HCT116 (cell line): ENCODE results near the gene UBAC2. TPM values are rescaled to one million over a fixed set of nuclear protein-coding genes. Genes with fewer than 3 reads are reported as not detected.

Experiments
- ATAC-seq: fragments of 200-7000 bp; cut with Tn5 transposase; 2 replicates; pipeline ENCODE4 v1.9.1; 2020; ENCODE audit warnings: mild to moderate bottlenecking, moderate library complexity
- BruUV-seq: library from RNA; stranded (reverse); fragments of 400-500 nt; replicated peaks from 2 replicates; lab custom pipeline; 2021; lab: Mats Ljungman, UMichigan
- CTCF ChIA-PET: fragments of 300-600 bp; sonication (Branson Sonifier 250); formaldehyde crosslinking; loops from one replicate; lab custom pipeline; 2021; ENCODE audit warnings: antibody characterized with exemption; lab: Charles Lee
- POLR2A ChIA-PET: fragments of 300-600, 350-600 bp; sonication (Branson Sonifier 250); formaldehyde crosslinking; loops from one replicate; lab custom pipeline; 2021; ENCODE audit warnings: antibody characterized with exemption; lab: Charles Lee
- RAD21 ChIA-PET, 2 experiments: fragments of 300-600 bp; sonication (Branson Sonifier 250); formaldehyde crosslinking; loops; one replicate each; lab custom pipeline; 2023; ENCODE audit warnings: low total read pairs in 2 of 2; ENCODE audit not compliant: uncharacterized antibody in 2 of 2, unreplicated experiment in 2 of 2, low non-redundant PET in 1 of 2; lab: Charles Lee
- DNase-seq: peaks from one replicate; pipeline ENCODE4 v3.0.0-alpha.2; 2010; ENCODE audit warnings: low read depth, low spot score
- H2AFZ ChIP-seq: fragments of 200-600 bp; shearing (Covaris generic), sonication (generic); 2 replicates; pipeline ENCODE4 v1.6.1; 2017; ENCODE audit warnings: low read depth, mixed run types, mixed read lengths, antibody characterized with exemption, low read length; ENCODE audit not compliant: poor library complexity, severe bottlenecking
- H3K27ac ChIP-seq: 2 replicates; pipeline ENCODE4 v1.5.1; 2012; ENCODE audit warnings: low read depth, low read length
- H3K27me3 ChIP-seq: fragments of 200-600 bp; sonication (generic); 2 replicates; pipeline ENCODE4 v1.6.1; 2016; ENCODE audit warnings: mixed run types, low read length, mixed read lengths; ENCODE audit not compliant: insufficient read depth
- H3K36me3 ChIP-seq, 2 experiments: fragments of 200-500 bp in 1 of 2; fragments of 200-600 bp in 1 of 2; sonication (Bioruptor generic) in 1 of 2; sonication (generic) in 1 of 2; 2 replicates each; pipeline versions ENCODE4 v1.5.1 to v1.6.1; 2014 to 2016; ENCODE audit warnings: low read length in 2 of 2, inconsistent platforms in 1 of 2, mixed read lengths in 1 of 2, mixed run types in 1 of 2; ENCODE audit not compliant: insufficient read depth in 2 of 2, control insufficient read depth in 1 of 2
- H3K4me1 ChIP-seq, 2 experiments: fragments of 200-600 bp in 1 of 2; sonication (generic) in 1 of 2; 2 replicates each; pipeline versions ENCODE4 v1.5.1 to v1.6.1; 2012 to 2017; ENCODE audit warnings: low read length in 2 of 2, inconsistent platforms in 1 of 2, mild to moderate bottlenecking in 1 of 2, mixed read lengths in 1 of 2, mixed run types in 1 of 2, moderate library complexity in 1 of 2; ENCODE audit not compliant: insufficient read depth in 2 of 2, control insufficient read depth in 1 of 2
- H3K4me2 ChIP-seq: fragments of 200-600 bp; sonication (generic); 2 replicates; pipeline ENCODE4 v1.6.1; 2017; ENCODE audit warnings: mixed run types, low read length, mixed read lengths
- H3K4me3 ChIP-seq, 2 experiments: fragments of 200-600 bp in 1 of 2; sonication (generic) in 1 of 2; replicated peaks in 1 of 2; 2 replicates each; pipeline ENCODE4 v1.5.1; 2011 to 2016; ENCODE audit warnings: low read length in 2 of 2, control low read depth in 1 of 2, low read depth in 1 of 2, mild to moderate bottlenecking in 1 of 2, mixed read lengths in 1 of 2, mixed run types in 1 of 2
- H3K79me2 ChIP-seq: fragments of 200-600 bp; sonication (generic); 2 replicates; pipeline ENCODE4 v1.6.1; 2017; ENCODE audit warnings: mild to moderate bottlenecking, mixed run types, low read length, moderate library complexity, mixed read lengths; ENCODE audit not compliant: insufficient read depth
- H3K9ac ChIP-seq: fragments of 200-600 bp; sonication (generic); 2 replicates; pipeline ENCODE4 v1.6.1; 2016; ENCODE audit warnings: low read length, mixed read lengths
- H3K9me2 ChIP-seq: fragments of 200-600 bp; sonication (generic), shearing (Covaris generic); 2 replicates; pipeline ENCODE4 v1.6.1; 2017; ENCODE audit warnings: mixed run types, mild to moderate bottlenecking, moderate library complexity; ENCODE audit not compliant: insufficient read depth
- H3K9me3 ChIP-seq, 2 experiments: fragments of 200-500 bp in 1 of 2; fragments of 200-600 bp in 1 of 2; sonication (Bioruptor generic) in 1 of 2; sonication (generic) in 1 of 2; 2 replicates each; pipeline ENCODE4 v1.6.1; 2014 to 2017; ENCODE audit warnings: low read length in 2 of 2, mixed read lengths in 2 of 2, inconsistent platforms in 1 of 2, low read depth in 1 of 2, mild to moderate bottlenecking in 1 of 2, mixed run types in 1 of 2, moderate library complexity in 1 of 2; ENCODE audit not compliant: control insufficient read depth in 1 of 2, insufficient read depth in 1 of 2
- H4K20me1 ChIP-seq: fragments of 200-600 bp; sonication (generic), shearing (Covaris generic); 2 replicates; pipeline ENCODE4 v1.6.1; 2017; ENCODE audit warnings: mixed run types, mild to moderate bottlenecking, moderate library complexity; ENCODE audit not compliant: insufficient read depth
- CEBPB ChIP-seq: IDR thresholded peaks from 2 replicates; pipeline ENCODE4 v1.6.1; 2012; ENCODE audit warnings: low read depth
- EGR1 ChIP-seq: IDR thresholded peaks from 2 replicates; pipeline ENCODE4 v1.6.1; 2012; ENCODE audit warnings: low read depth
- EZH2 ChIP-seq: fragments of 200-600 bp; sonication (generic); IDR thresholded peaks from 2 replicates; pipeline ENCODE4 v1.6.1; 2017; ENCODE audit warnings: antibody characterized with exemption, mixed run types
- EZH2phosphoT487 ChIP-seq: fragments of 200-600 bp; IDR thresholded peaks from 2 replicates; pipeline ENCODE4 v1.6.1; 2018; ENCODE audit warnings: antibody characterized with exemption, borderline replicate concordance
- POLR2A ChIP-seq: IDR thresholded peaks from 2 replicates; pipeline ENCODE4 v1.7.0; 2011; ENCODE audit warnings: borderline replicate concordance; ENCODE audit not compliant: insufficient read depth, insufficient read length; ENCODE audit errors: extremely low read depth
- POLR2AphosphoS5 ChIP-seq: IDR thresholded peaks from 2 replicates; pipeline ENCODE4 v1.6.1; 2011; ENCODE audit warnings: mild to moderate bottlenecking, low read depth, low read length, moderate library complexity
- SRF ChIP-seq: IDR thresholded peaks from 2 replicates; pipeline ENCODE4 v1.6.1; 2012; ENCODE audit warnings: low read depth
- TCF7L2 ChIP-seq: IDR thresholded peaks from 2 replicates; pipeline ENCODE4 v1.7.0; 2011; ENCODE audit warnings: borderline replicate concordance, inconsistent platforms; ENCODE audit not compliant: insufficient read depth, insufficient read length; ENCODE audit errors: extremely low read depth
- ZFX ChIP-seq: fragments of 450-650 bp; IDR thresholded peaks from 2 replicates; pipeline ENCODE4 v1.6.1; 2017
- ZNF274 ChIP-seq: fragments of 200-500 bp; sonication (Bioruptor generic); IDR thresholded peaks from 2 replicates; pipeline ENCODE4 v1.6.1; 2014; ENCODE audit warnings: mild to moderate bottlenecking, low read depth, low read length, inconsistent platforms
- intact Hi-C: fragments of 100-400 bp; cut with micrococcal nuclease; formaldehyde crosslinking; loops from 2 replicates; pipeline ENCODE4 v1.10.0; 2022
- total RNA-seq: library from RNA; stranded (reverse); gene quantifications from one replicate; pipeline ENCODE4 v1.2.1, GENCODE V29; 2021; ENCODE audit not compliant: unreplicated experiment
- TF ChIP-seq, protein P1 (sequence below): IDR thresholded peaks from 2 replicates; pipeline ENCODE4 v1.6.1; 2012
- TF ChIP-seq, protein P2 (sequence below), 3 experiments: fragments of 200-600 bp in 1 of 3; sonication (generic) in 1 of 3; IDR thresholded peaks in 2 of 3; conservative IDR thresholded peaks in 1 of 3; 2 replicates each; pipeline ENCODE4 v1.5.1; 2012 to 2017; ENCODE audit warnings: low read depth in 2 of 3, low read length in 2 of 3, antibody characterized with exemption in 1 of 3, borderline replicate concordance in 1 of 3, control low read depth in 1 of 3, mild to moderate bottlenecking in 1 of 3, mixed read lengths in 1 of 3, mixed run types in 1 of 3, moderate library complexity in 1 of 3; ENCODE audit not compliant: insufficient read depth in 1 of 3
- TF ChIP-seq, protein P3 (sequence below): IDR thresholded peaks from 2 replicates; pipeline ENCODE4 v1.6.1; 2012
- TF ChIP-seq, protein P4 (sequence below): IDR thresholded peaks from 2 replicates; pipeline ENCODE4 v1.6.1; 2011; ENCODE audit warnings: mild to moderate bottlenecking, low read length, moderate library complexity; ENCODE audit not compliant: insufficient replicate concordance; ENCODE audit errors: extremely low read depth

Gene UBAC2
- total RNA-seq, 1 experiment from 2014 or later, result 67.4 TPM

DNA sequence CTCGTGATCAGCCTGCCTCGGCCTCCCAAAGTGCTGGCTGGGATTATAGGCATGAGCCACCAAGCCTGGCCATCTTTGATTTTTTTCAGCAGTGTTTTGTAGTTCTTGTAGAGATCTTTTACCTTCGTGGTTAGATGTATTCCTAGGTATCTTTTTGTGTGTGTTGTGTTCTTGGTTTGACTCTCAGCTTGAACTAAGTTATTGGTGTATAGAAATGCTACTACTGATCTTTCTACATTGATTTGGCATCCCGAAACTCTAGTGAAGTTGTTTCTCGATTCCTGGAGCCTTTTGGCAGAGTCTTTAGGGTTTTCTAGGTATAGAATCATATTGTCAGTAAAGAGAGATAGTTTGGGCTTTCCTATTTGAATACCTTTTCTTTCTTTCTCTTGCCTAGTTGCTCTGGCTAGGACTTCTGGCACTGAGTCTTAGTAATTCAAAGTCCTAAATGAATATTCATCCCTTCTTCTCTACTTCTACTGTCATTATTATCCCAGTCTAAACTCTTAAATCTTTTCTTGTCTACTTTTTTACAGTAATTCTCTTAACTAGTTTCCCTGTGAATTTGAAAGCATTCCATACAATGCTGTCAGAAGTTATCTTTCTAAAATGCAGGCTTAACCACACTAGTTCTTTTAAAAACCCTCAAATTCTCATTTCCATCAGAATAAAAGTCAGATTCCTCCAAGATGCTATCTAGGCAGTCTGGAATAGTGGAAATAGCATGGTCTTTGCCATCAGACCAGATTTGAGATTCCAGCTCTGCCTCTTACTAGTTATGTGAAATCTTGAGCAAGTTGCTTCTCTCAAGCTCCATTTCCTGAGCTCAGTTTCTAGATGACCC, 50.5 kb downstream of the UBAC2 start (continued):
- TF ChIP-seq, protein P1, sequence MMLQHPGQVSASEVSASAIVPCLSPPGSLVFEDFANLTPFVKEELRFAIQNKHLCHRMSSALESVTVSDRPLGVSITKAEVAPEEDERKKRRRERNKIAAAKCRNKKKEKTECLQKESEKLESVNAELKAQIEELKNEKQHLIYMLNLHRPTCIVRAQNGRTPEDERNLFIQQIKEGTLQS, result no peak
- TF ChIP-seq, protein P2, sequence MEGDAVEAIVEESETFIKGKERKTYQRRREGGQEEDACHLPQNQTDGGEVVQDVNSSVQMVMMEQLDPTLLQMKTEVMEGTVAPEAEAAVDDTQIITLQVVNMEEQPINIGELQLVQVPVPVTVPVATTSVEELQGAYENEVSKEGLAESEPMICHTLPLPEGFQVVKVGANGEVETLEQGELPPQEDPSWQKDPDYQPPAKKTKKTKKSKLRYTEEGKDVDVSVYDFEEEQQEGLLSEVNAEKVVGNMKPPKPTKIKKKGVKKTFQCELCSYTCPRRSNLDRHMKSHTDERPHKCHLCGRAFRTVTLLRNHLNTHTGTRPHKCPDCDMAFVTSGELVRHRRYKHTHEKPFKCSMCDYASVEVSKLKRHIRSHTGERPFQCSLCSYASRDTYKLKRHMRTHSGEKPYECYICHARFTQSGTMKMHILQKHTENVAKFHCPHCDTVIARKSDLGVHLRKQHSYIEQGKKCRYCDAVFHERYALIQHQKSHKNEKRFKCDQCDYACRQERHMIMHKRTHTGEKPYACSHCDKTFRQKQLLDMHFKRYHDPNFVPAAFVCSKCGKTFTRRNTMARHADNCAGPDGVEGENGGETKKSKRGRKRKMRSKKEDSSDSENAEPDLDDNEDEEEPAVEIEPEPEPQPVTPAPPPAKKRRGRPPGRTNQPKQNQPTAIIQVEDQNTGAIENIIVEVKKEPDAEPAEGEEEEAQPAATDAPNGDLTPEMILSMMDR (IDR thresholded peaks at IDR 0.05 in 2 of 3, conservative IDR thresholded peaks at IDR 0.05 in 1 of 3; ENCODE audit: borderline replicate concordance in 1 of 3, insufficient read depth in 1 of 3, low read depth in 2 of 3, low read length in 2 of 3), result no peak
- no peak for TF ChIP-seq POLR2AphosphoS5

DNA sequence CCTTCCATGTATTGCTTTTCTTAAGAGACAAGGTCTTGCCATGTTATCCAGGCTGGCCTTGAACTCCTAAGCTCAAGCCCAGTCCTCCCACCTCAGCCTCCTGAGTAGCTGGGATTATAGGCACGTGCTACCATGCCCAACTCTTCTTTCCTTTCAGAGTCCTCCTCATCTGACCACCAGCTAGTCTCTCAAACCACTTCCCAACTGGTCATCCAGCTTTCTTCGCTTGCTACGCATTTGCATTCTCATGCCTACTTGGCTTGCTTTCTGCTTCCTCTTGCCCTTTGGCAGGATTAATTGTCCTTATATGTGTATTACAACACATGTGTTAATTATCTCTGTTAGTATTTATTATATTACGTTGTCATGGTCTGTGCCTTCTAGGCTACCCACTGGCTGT, 51.3 kb downstream of the UBAC2 start:
- Histone ChIP-seq H3K27me3 (no peaks in the 10 kb centered on the region), H3K9me2 (no peaks in the 10 kb centered on the region), H3K4me3 (no peak overlapping the region), H3K9me3 (no peaks in the 10 kb centered on the region), H3K36me3 (peaks cover 0 to 3% of the 10 kb centered on the region in 2 experiments; a peak in 2 of 4 replicates), H3K4me1 (no peaks in the 10 kb centered on the region), H3K27ac (no peak overlapping the region), H4K20me1 (peaks cover 4% of the 10 kb centered on the region), H3K4me2 (no peak overlapping the region), H2AFZ (no peak overlapping the region), H3K79me2 (peaks cover 18% of the 10 kb centered on the region; the same call in 1 of the 2 replicates), H3K9ac (no peak overlapping the region)
- no peak for TF ChIP-seq TCF7L2
- no peak for TF ChIP-seq EZH2
- TF ChIP-seq, protein P3, sequence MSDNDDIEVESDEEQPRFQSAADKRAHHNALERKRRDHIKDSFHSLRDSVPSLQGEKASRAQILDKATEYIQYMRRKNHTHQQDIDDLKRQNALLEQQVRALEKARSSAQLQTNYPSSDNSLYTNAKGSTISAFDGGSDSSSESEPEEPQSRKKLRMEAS, result no peak
- no peak for TF ChIP-seq ZNF274
- TF ChIP-seq ZFX, result no peak
- no peak for TF ChIP-seq SRF
- TF ChIP-seq, protein P2 (IDR thresholded peaks at IDR 0.05 in 2 of 3, conservative IDR thresholded peaks at IDR 0.05 in 1 of 3; ENCODE audit: borderline replicate concordance in 1 of 3, insufficient read depth in 1 of 3, low read depth in 2 of 3, low read length in 2 of 3), result no peak
- TF ChIP-seq POLR2AphosphoS5, result no peak
- TF ChIP-seq, protein P4, sequence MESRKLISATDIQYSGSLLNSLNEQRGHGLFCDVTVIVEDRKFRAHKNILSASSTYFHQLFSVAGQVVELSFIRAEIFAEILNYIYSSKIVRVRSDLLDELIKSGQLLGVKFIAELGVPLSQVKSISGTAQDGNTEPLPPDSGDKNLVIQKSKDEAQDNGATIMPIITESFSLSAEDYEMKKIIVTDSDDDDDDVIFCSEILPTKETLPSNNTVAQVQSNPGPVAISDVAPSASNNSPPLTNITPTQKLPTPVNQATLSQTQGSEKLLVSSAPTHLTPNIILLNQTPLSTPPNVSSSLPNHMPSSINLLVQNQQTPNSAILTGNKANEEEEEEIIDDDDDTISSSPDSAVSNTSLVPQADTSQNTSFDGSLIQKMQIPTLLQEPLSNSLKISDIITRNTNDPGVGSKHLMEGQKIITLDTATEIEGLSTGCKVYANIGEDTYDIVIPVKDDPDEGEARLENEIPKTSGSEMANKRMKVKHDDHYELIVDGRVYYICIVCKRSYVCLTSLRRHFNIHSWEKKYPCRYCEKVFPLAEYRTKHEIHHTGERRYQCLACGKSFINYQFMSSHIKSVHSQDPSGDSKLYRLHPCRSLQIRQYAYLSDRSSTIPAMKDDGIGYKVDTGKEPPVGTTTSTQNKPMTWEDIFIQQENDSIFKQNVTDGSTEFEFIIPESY, result no peak
- no peak for TF ChIP-seq POLR2A
- TF ChIP-seq EGR1, result no peak
- no peak for TF ChIP-seq CEBPB
- TF ChIP-seq EZH2phosphoT487, result no peak
- ATAC-seq (no peak), DNase-seq (no peak)
- CTCF ChIA-PET, result no interaction called here
- no TSS peak for BruUV-seq
- POLR2A ChIA-PET, result no interaction called here
- intact Hi-C loops, result no loop called here
- RAD21 ChIA-PET, result no interaction called here
